PC-3 (cell line): ENCODE measurements around the gene FERD3L. TPM values are rescaled to one million over a fixed set of nuclear protein-coding genes. Genes with fewer than 3 reads are reported as not detected.
A peak's percentile ranks its signal among the peaks of the same experiment; 100 is the strongest.

Experiments
- ATAC-seq: fragments of 200-7000 bp; cut with Tn5 transposase; 2 replicates; pipeline ENCODE4 v1.9.1; 2020; ENCODE audit warnings: mild to moderate bottlenecking, moderate library complexity
- BruUV-seq: library from RNA; stranded (reverse); fragments of 400-500 nt; replicated peaks from 2 replicates; lab custom pipeline; 2021; lab: Mats Ljungman, UMichigan
- CTCF ChIA-PET: fragments of 300-600 bp; sonication (Branson Sonifier 250); formaldehyde crosslinking; loops from one replicate; lab custom pipeline; 2022; ENCODE audit warnings: antibody characterized with exemption; lab: Charles Lee
- POLR2A ChIA-PET: fragments of 300-600 bp; sonication (Branson Sonifier 250); formaldehyde crosslinking; loops from one replicate; lab custom pipeline; 2022; ENCODE audit warnings: antibody characterized with exemption; ENCODE audit not compliant: unreplicated experiment; lab: Charles Lee
- DNase-seq: peaks from one replicate; pipeline ENCODE4 v3.0.0-alpha.2; 2015
- H2AFZ ChIP-seq: fragments of 300-600 bp; sonication (generic); 2 replicates; pipeline ENCODE4 v1.6.0; 2016; ENCODE audit warnings: antibody characterized with exemption, low read length
- H3F3A ChIP-seq: fragments of 300-600 bp; sonication (generic); one replicate; pipeline ENCODE4 v1.6.0; 2017; ENCODE audit warnings: antibody characterized with exemption, low read length, control low read depth, mild to moderate bottlenecking; ENCODE audit not compliant: unreplicated experiment
- H3K27ac ChIP-seq: fragments of 300-600 bp; sonication (generic); 2 replicates; pipeline ENCODE4 v1.5.1; 2016; ENCODE audit warnings: mild to moderate bottlenecking, low read length
- H3K27me3 ChIP-seq: fragments of 300-600 bp; sonication (generic); 2 replicates; pipeline ENCODE4 v1.6.1; 2016; ENCODE audit warnings: low read length, mixed read lengths
- H3K36me3 ChIP-seq: fragments of 300-600 bp; sonication (generic); 2 replicates; pipeline ENCODE4 v1.6.1; 2016; ENCODE audit warnings: low read depth, mixed run types, low read length, mixed read lengths
- H3K4me1 ChIP-seq: fragments of 300-600 bp; sonication (generic); 2 replicates; pipeline ENCODE4 v1.5.1; 2016; ENCODE audit warnings: low read length; ENCODE audit not compliant: insufficient read depth
- H3K4me2 ChIP-seq: fragments of 300-600 bp; sonication (generic); 2 replicates; pipeline ENCODE4 v1.6.0; 2016; ENCODE audit warnings: low read length
- H3K4me3 ChIP-seq: fragments of 300-600 bp; sonication (generic); 2 replicates; pipeline ENCODE4 v1.5.1; 2016; ENCODE audit warnings: mild to moderate bottlenecking, low read length, mixed read lengths
- H3K79me2 ChIP-seq: fragments of 300-600 bp; sonication (generic); 2 replicates; pipeline ENCODE4 v1.6.1; 2017; ENCODE audit warnings: low read length, mixed read lengths
- H3K9ac ChIP-seq: fragments of 300-600 bp; sonication (generic); 2 replicates; pipeline ENCODE4 v1.6.0; 2016; ENCODE audit warnings: mild to moderate bottlenecking, low read length
- H3K9me2 ChIP-seq: fragments of 300-600 bp; sonication (generic); replicated peaks from 2 replicates; pipeline ENCODE4 v1.6.1; 2016; ENCODE audit warnings: mixed run types, low read length, mixed read lengths
- H3K9me3 ChIP-seq: fragments of 300-600 bp; sonication (generic); 2 replicates; pipeline ENCODE4 v1.6.1; 2016; ENCODE audit warnings: low read length, mixed read lengths
- H4K20me1 ChIP-seq: fragments of 300-600 bp; sonication (generic); 2 replicates; pipeline ENCODE4 v1.6.1; 2016; ENCODE audit warnings: low read length, mixed read lengths
- CTCF ChIP-seq: fragments of 300-600 bp; sonication (generic); conservative IDR thresholded peaks from 2 replicates; pipeline ENCODE4 v1.5.1; 2017; ENCODE audit warnings: antibody characterized with exemption, low read depth, mild to moderate bottlenecking, low read length
- EZH2 ChIP-seq: fragments of 300-600 bp; sonication (generic); IDR thresholded peaks from one replicate; pipeline ENCODE4 v1.6.1; 2017; ENCODE audit warnings: antibody characterized with exemption, mild to moderate bottlenecking, low read length; ENCODE audit not compliant: unreplicated experiment
- EZH2phosphoT487 ChIP-seq: fragments of 300-600 bp; sonication (generic); IDR thresholded peaks from 2 replicates; pipeline ENCODE4 v1.6.1; 2018; ENCODE audit warnings: mild to moderate bottlenecking, antibody characterized with exemption, low read length, borderline replicate concordance
- intact Hi-C: fragments of 100-400 bp; cut with micrococcal nuclease; formaldehyde crosslinking; loops from 2 replicates; pipeline ENCODE4 v1.9.0; 2023
- total RNA-seq: library from RNA; depleted of rRNA; stranded (reverse); fragments of >200 nt; gene quantifications from 2 replicates; pipeline ENCODE4 v1.2.3, GENCODE V29; 2014

FERD3L gene
- total RNA-seq, 1 experiment from 2014 or later, result not detected

GRCh38 chr7:19133390-19133789, 11.8 kb downstream of the FERD3L start:
- no peak for DNase-seq
- TF ChIP-seq CTCF (no peak), EZH2 (no peak), EZH2phosphoT487 (no peak)
- POLR2A ChIA-PET, result no interaction called here
- ATAC-seq, result no peak
- no peak overlapping the region for H2AFZ ChIP-seq
- CTCF ChIA-PET, result no interaction called here
- H3K9me2 ChIP-seq, result no peaks in the 10 kb centered on the region
- no peaks in the 10 kb centered on the region for H3K36me3 ChIP-seq
- no peaks in the 10 kb centered on the region for H3K9me3 ChIP-seq
- H3K4me2 ChIP-seq, result no peak overlapping the region
- H3K27me3 ChIP-seq, result no peaks in the 10 kb centered on the region
- H3K79me2 ChIP-seq, result no peaks in the 10 kb centered on the region
- H3K4me1 ChIP-seq, result no peaks in the 10 kb centered on the region
- no peak overlapping the region for H3K27ac ChIP-seq
- no peaks in the 10 kb centered on the region for H4K20me1 ChIP-seq
- intact Hi-C loops, result no loop called here
- H3K9ac ChIP-seq, result no peak overlapping the region
- H3K4me3 ChIP-seq, result no peak overlapping the region
- BruUV-seq, result no TSS peak
- H3F3A ChIP-seq, result no peaks in the 10 kb centered on the region

GRCh38 chr7:19128856-19129255, 16.4 kb downstream of the FERD3L start:
- BruUV-seq, result no TSS peak
- Histone ChIP-seq H3K9me2 (no peaks in the 10 kb centered on the region), H2AFZ (no peak overlapping the region), H3K27me3 (no peaks in the 10 kb centered on the region), H3K9ac (no peak overlapping the region), H3K27ac (no peak overlapping the region), H3K4me1 (no peaks in the 10 kb centered on the region), H3K9me3 (no peaks in the 10 kb centered on the region), H3K79me2 (no peaks in the 10 kb centered on the region), H4K20me1 (no peaks in the 10 kb centered on the region), H3F3A (no peaks in the 10 kb centered on the region), H3K4me2 (no peak overlapping the region), H3K36me3 (no peaks in the 10 kb centered on the region), H3K4me3 (no peak overlapping the region)
- ATAC-seq (no peak), DNase-seq (no peak)
- intact Hi-C loops, result loop anchor here (10.0 kb wide), 1 partner anchor 166 kb away; no protein-coding TSS in a partner anchor
- CTCF ChIA-PET, result no interaction called here
- POLR2A ChIA-PET, result no interaction called here
- TF ChIP-seq EZH2, result no peak
- no peak for TF ChIP-seq CTCF

- no peaks in the 10 kb centered on the region for H3K79me2 ChIP-seq
- no peaks in the 10 kb centered on the region for H3K27me3 ChIP-seq
- intact Hi-C loops, result loop anchor here (1.0 to 10.0 kb wide), 9 partner anchors 141 to 543 kb away; no protein-coding TSS in a partner anchor
- no peaks in the 10 kb centered on the region for H3F3A ChIP-seq
- no peaks in the 10 kb centered on the region for H4K20me1 ChIP-seq
- no peaks in the 10 kb centered on the region for H3K36me3 ChIP-seq
- no peaks in the 10 kb centered on the region for H3K9me2 ChIP-seq
- H3K4me1 ChIP-seq, result no peaks in the 10 kb centered on the region
- H3K27ac ChIP-seq, result no peak overlapping the region
- TF ChIP-seq CTCF (peak; percentile 86), EZH2phosphoT487 (no peak)
- H2AFZ ChIP-seq, result no peak overlapping the region
- H3K4me3 ChIP-seq, result no peak overlapping the region
- DNase-seq (peak; percentile 74), ATAC-seq (no peak)
- BruUV-seq, result no TSS peak
- H3K9ac ChIP-seq, result no peak overlapping the region
- POLR2A ChIA-PET, result interaction anchor here (1.0 kb wide), 1 partner anchor 370 kb away, joined by 4 read pairs; no protein-coding TSS in a partner anchor
- H3K4me2 ChIP-seq, result no peak overlapping the region
- CTCF ChIA-PET, result interaction anchor here (0.6 to 1.5 kb wide), 14 partner anchors 156 to 547 kb away, joined by 3 to 28 read pairs (median 4); no protein-coding TSS in a partner anchor
- no peaks in the 10 kb centered on the region for H3K9me3 ChIP-seq
Measured at GRCh38 chr7:19121977-19122588, 23.1 kb downstream of the FERD3L start.
